GM18502 (cell line): Measurements from ENCODE around the gene LRRC2.
"Not testable (repeated sequence)": the region's sequence is repeated elsewhere in the genome, so short reads cannot be mapped to it uniquely, and the experiment has no call there.

Experiments used
- ATAC-seq: cut with Tn5 transposase; IDR thresholded peaks from one replicate; pipeline ENCODE4 v1.9.1; 2021; ENCODE audit warnings: mild to moderate bottlenecking; ENCODE audit not compliant: unreplicated experiment, poor library complexity

The LRRC2 gene

DNA sequence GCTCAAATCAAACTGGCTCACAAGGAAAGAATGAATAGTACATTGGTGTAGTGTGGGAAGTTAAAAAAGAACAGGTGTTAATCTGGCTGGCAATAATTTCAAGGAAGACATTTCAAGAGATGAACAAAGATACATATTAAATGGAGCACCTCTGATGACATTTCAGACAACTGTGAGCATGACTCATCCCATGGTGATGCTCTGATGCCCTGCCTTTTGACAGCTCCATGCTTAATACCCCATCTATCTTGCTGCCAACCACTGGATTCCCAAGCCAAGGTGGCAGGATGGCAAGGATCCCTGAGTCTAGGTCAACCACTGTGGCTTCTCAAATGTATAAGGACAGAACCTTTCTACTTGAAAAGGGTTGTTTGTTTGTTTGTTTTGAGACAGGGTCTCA lies 29.3 kb downstream of the LRRC2 start:
- ATAC-seq, result no peak

GRCh38 chr3:46535746-46536145 lies 30.4 kb downstream of the LRRC2 start:
- ATAC-seq, result no peak

DNA sequence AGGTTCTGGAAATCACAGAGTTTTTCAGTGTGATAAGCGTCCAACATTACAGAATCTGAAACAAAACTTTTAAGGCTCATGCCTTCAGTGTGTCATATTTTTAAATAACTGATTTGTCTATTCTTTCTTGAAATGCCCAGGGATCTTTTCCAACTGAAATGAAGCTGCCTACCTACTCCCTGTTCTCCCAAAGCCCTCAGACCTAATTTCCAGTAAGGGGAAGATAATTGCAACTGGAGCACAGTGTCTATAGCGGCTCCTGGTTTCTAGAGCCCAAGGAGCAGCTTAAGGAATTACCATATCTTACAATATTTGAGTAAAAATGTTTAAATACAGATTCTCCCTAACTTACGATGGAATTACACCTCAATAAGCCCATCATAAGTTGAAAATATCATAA lies 33.0 kb downstream of the LRRC2 start:
- ATAC-seq, result no peak

GRCh38 chr3:46527239-46527638 lies 38.9 kb downstream of the LRRC2 start:
- no peak for ATAC-seq

- ATAC-seq, result no peak
Observed at GRCh38 chr3:46524832-46525231, 41.3 kb downstream of the LRRC2 start.

GRCh38 chr3:46524008-46524407 lies 42.1 kb downstream of the LRRC2 start:
- ATAC-seq, result no peak

DNA sequence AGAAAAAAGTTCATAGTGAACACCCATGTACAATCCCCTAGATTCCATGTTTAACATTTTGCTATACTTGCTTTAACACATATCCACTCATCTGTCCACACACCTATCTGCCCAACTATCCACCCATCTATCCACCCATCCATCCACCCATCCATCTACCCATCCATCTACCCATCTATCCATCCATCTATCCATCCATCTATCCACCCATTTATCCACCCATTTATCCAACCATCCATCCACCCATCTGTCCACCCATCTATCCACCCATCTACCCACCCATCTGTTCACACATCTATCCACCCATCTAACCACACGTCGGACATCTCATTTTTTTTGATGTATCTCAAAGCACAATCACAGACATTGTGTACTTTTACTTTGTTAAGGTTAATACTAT lies 42.5 kb downstream of the LRRC2 start:
- no peak for ATAC-seq

DNA sequence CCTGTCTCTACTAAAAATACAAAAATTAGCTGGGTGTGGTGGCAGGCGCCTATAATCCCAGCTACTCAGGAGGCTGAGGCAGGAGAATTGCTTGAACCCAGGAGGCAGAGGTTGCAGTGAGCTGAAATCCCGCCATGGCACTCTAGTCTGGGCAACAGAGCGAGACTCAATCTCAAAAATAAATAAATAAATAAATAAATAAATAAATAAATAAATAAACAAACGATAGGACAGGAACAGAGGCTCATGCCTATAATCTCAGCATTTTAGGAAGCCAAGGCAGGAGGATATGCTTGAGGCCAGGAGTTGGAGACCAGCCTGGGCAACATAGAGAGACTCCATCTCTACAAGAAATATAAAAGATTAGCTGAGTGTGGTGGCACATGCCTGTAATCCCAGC lies 43.9 kb downstream of the LRRC2 start:
- not testable (repeated sequence) for ATAC-seq

GRCh38 chr3:46521096-46521495 lies 45.0 kb downstream of the LRRC2 start:
- ATAC-seq, result no peak

GRCh38 chr3:46520531-46520930 lies 45.6 kb downstream of the LRRC2 start:
- ATAC-seq, result no peak

GRCh38 chr3:46519952-46520351 lies 46.1 kb downstream of the LRRC2 start:
- no peak for ATAC-seq

GRCh38 chr3:46517784-46518181 lies 48.3 kb downstream of the LRRC2 start:
- ATAC-seq, result no peak

- no peak for ATAC-seq
Observed at GRCh38 chr3:46517016-46517783, 48.9 kb downstream of the LRRC2 start.

DNA sequence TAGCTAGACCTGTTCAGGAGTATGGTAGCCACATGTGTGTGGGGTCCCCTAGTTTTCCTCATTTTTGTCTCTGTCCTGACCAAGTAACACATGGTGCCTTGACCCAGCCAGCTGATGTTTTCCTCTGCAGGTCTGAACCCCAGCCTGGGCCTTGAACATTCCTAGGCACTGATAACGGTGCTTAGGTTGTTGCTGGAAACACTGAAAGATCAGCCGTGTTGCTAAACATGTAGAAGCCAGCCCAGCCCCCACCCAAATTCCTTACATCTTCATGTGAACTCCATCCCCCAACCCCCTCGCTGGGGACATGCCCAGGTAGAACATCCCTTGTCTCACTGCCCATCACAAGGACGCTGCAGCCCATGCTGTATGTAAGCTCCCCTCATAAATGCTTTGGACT lies 49.6 kb downstream of the LRRC2 start:
- no peak for ATAC-seq

- ATAC-seq, result no peak
Observed at GRCh38 chr3:46512191-46512749, 53.8 kb downstream of the LRRC2 start.

GRCh38 chr3:46509661-46510187 lies 56.4 kb downstream of the LRRC2 start:
- no peak for ATAC-seq

GRCh38 chr3:46508850-46509591 lies 57.1 kb downstream of the LRRC2 start:
- no peak for ATAC-seq

GRCh38 chr3:46506526-46506925 lies 59.6 kb downstream of the LRRC2 start:
- no peak for ATAC-seq

DNA sequence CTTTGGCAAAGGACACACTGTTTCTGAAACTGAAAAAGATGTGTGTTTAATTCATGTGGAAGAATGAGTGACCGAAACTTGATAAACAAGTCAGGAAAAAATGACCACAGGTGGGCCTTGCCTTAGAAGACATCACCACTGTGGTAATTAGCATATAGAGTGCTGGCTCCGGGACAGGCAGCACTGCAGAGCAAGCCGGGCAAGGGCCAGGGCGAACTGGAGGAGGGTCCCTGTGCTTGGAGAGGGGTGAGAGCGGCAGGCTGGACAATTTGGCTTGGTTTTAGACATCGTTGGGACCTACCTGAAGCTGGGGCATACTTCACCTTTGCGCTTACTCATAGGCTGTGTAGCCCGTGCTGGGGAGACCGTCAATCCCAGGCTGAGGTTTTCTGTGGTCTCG lies 60.1 kb downstream of the LRRC2 start:
- no peak for ATAC-seq

GRCh38 chr3:46504789-46505188 lies 61.3 kb downstream of the LRRC2 start:
- ATAC-seq, result no peak

DNA sequence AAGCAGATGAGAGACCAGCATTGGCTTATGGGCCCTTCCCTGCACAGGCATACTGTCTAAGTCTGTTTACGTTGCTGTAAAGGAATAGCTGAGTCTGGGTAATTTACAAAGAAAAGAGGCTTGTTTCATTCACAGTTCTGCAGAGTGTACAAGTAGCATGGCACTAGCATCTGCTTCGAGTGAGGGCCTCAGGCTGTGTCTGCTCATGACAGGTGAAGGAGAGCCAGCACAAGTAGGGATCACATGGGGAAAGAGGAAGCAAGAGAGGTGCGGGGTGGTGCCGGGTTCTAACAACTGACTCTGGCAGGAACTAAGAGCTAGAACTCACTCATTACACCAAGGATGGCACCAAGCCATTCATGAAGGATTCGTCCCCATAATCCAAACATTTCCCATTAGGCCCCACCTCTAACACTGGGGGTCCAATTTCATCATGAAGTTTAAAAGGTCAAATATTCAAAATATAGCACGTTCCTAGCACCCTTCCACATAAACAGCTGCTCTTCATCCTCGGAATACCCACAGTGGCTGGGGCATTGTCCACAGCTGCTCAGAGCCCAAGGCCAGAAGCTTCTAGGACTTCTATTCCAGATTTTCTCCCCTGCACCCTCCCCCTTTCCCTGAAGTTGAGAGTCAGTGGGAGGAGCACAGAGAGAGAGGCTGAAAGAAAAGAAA lies 62.8 kb downstream of the LRRC2 start:
- no peak for ATAC-seq
